Forelimb muscle (tissue), 1 donor: ENCODE results near the gene HCCS. TPM values are rescaled to one million over a fixed set of nuclear protein-coding genes. Genes with fewer than 3 reads are reported as not detected.
"Not testable (repeated sequence)": the region's sequence is repeated elsewhere in the genome, so short reads cannot be mapped to it uniquely, and the experiment has no call there.

Experiments
- DNase-seq: peaks from one replicate; pipeline ENCODE4 v3.0.0-alpha.2; 2013; ENCODE audit warnings: low read depth
- polyA plus RNA-seq: library from polyadenylated mRNA; unstranded; fragments of 120-200 nt; gene quantifications from one replicate; pipeline ENCODE4 v1.2.1, GENCODE V29; 2013; ENCODE audit not compliant: insufficient read length

Gene HCCS
- polyA plus RNA-seq, 1 donor, result 27.5 TPM

DNA sequence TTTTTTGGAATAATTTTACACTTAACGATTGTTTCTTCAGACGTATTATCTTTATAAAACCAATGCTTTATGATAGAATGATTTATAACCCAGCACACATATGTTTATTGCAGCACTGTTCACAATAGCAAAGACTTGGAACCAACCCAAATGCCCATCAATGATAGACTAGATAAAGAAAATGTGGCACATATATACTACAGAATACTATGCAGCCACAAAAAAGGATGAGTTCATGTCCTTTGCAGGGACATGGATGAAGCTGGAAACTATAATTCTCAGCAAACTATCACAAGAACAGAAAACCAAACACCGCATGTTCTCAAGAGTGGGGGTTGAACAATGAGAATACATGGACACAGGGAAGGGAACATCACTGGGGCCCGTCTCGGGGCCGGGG is 12.0 kb downstream of the HCCS start:
- not testable (repeated sequence) for DNase-seq

DNA sequence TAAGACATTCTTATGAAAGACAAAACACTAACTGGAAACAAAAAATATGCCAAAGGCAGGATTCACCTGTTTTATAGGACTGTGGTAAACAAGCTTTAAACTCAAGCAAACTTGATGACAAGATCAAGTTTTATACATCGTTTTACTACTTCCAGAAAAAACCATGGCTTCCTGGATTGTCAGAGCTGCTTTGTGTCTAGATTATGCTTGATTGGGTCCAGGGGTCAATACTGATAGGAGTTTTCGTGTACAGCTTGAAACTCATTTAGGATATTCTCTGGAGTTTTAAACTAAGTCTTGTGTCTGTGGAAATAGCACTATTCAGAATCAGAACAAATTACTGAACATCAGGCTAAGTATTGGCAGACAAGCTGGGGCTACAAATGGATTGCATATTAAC is 13.0 kb downstream of the HCCS start:
- DNase-seq, result no peak

DNA sequence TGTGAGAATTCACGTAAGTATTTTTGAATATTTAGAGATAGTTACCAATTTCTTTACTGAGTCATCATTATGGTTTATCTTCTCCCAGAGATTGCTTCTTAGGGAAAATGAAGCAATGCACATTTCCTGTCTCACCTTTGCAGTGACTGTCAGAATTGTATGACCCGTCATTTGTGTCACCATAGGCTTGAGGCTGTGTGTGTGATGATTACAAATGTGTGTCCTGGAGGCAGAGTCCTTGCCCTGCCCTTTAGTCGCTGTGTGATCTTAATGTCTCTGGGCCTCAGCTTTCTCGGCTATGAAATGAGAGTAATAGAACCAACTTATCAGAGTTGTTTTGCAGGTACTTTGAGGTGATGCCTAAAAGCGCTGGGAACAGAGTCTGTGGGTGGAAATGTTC is 13.9 kb downstream of the HCCS start:
- DNase-seq, result no peak

DNA sequence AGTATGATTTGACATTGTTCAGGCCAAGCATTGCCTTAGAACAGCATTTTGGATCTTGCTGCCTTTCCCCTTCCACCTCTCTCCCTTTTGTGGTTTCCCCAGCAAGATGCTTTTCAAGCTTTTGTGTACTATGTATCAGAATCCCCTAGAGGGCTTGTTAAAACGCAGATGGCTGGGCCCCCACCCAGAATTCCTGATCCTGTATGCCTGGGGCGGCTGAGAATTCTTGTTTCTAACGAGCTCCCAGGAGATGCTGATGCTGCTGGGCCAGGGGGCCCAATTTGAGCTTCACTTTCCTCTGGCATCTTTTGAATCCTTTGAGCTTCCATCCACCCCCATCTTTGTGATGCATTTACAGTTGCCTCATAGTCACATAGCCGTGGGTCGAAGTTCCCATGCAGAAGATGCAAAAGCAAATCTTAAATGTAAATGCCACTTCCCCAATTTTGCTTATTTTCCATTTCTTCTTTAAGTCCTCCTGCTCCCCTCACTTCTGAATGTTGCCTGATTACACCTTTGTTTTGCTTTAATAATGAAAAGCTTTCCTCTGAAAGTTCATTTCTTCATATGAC is 18.5 kb downstream of the HCCS start:
- DNase-seq, result no peak

DNA sequence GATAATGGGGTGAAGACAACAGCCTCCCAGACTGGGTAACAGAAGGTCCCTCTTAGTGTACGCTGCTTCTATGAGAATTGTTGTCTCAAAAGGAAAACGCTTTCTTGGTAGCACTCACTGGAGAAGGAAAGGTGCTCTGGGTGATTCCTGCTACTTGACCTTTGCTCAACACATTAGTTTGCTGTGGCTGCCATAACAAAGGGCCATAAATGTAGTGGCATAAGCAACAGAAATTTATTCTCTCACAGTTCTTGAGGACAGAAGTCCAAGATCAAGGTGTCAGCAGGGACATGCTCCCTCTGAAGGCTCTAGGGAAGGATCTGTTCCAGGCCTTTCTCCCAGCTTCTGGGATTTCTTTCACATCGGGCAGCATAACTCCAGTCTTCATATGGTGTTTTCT is 19.0 kb downstream of the HCCS start:
- DNase-seq, result no peak

DNA sequence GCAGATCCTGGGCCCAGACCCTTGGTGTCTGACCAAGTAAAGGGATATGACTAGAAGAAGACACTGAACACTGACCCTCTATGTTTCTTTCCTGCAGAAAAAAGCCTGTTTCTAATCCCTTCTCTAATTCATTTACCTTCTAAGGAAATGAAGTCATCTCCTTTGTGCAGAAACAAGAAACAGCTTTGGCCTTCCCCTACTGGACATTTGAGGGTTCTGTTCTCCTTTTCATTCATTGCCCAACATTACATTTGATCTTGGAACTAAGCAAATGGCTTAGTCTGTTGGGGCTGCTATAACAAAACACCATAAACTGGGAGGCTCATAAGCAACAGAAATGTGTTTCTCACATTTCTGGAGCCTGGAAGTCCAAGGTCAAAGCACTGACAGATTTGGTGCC is 20.0 kb downstream of the HCCS start:
- no peak for DNase-seq

DNA sequence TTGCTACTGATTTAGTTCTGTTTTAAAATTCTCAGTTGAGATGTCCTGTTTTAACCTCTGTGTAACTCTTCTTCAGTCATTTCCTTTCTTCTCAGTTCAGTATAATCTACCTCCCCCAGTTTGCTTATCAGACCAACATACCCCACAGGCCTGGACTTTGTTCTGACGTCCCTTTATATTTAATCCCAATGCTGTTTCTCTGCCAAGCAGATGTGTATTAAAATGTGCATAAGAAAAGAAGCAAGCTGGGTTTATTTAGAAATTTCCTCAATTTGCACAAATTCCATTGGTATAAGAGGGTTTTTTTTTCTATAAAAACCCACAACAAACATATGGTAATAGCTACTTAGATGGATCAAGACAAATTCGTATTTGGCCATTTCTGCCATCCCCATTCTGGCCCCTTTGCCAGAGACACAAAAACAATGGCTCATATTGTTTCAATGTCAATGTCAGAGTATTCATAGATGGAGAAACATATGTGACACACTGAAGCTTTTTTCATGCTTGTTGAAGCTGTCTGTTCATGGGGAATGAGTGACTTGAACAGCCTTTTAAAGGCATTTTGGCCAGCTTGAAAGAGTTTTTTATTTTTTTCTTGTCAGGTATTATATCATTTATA is 24.5 kb downstream of the HCCS start:
- no peak for DNase-seq

DNA sequence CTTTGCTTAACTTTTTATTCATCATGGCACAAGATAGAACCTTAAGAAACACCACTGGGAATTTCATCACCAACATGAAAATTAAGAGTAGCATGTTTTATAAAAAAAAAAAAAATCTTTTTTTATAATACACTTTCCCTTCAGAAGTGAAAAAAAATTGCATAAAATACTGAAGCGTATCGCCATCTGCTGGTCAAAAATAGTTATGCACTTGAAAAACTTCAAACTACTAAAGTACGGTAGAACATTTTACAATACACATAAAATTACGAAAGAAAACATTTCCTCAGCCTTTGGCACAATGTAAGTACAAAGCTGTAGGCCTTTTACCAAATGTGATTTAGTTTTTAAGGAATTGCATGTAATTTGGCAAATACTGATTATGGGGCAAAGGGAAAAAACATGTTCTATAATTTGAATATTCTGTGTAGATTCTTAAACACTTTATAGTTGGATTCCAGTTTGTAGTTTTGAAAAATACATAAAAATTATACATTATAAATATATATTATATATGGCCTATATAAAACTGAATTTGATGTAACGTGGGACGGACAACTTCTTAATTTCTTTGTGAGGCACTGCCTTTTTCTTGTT is 26.5 kb downstream of the HCCS start:
- peak; percentile 34 for DNase-seq

DNA sequence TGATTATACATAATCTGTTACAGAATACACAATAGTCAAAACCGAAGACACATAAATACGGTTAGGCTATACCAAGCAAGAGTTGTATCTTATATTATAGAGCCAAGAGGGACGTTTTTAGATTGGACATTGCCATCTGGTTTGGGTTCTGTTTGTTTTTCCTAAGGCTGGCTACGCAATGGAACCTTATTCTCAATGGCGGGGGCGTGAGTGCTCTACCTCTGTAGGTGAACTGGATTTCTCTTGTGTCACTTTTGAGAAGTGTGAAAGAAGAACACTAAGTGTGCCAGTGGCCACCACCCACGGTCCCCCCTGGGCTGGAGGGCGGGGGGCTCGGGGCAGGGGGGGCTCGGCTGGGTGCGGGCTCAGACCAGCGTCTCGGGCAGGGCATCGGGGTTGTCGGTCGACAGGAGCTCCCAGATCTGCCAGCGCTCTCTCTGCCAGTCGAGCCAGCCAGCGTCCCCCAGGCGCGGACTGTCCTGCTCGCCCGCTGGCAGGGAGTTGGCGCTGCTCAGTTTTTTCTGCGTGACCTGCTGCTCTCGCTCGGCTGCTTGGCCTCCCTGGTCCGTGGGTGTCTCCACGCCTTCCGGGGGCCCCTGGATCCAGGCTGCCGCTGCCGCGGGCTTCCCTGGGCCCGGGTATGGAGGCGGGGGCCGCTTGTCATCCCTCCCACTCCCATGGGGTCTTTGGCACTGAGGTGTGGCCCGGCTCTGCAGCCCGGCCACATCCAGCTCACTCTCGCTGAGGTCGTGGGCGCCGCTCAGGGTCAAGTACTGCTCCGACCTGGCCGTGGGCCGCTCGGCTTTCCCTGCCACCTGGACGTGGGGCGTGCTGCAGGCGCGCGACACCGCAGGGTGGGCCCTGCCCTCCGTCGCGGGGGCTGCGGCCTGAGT is 27.6 kb downstream of the HCCS start:
- no peak for DNase-seq

DNA sequence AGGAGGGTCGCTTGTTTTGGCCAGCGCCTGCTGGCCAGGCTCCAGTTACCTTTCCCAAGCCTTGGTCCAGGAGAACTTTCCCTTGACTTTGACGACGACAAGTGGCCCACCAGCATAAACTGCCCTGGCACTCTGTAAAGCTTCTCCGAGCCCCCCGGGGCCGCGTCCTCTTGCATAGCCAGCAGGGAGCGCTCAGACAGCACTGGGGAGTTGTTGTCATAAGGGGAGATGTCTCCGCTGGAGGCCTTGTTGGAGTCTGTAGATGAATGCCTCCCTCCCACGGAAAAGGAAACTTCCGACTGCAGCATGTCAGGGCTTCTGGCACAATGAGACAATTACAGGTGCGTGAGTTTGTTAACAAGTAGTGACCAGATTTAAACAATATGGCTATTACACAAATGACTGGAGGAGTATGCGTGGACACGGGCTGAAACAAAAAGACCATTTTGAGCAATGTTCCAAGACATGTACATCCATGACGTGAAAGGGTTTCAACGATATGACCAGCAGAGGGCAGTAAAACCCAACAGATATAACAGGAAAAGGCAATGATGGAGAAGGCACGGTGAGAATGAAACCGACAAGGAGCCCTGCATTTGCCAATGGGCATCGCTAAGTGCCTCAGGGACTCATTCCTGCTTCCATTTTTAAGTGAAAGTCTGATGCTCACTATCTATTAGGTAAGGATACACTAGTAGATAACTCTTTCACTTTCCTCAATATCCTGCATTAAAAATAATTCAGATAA is 33.0 kb downstream of the HCCS start:
- DNase-seq, result peak; percentile 67

DNA sequence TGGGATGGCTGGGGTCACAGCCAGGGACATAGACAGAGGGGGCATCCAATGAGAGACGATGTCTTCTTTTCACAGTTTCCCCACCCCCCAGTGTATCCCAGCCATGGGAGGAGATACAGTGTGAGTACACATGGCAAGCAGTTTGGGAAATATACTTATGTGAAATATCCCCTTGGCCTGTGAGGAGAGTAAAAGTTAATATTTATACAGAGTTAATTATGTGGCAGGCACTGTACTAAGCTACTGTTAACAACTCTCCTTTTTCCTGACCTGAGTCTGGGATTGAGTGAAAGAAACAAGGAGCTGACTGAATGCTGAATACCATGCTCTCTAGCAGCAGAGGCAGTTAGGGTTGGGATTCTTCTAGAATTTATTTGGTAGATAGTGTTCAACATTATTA is 35.3 kb downstream of the HCCS start:
- no peak for DNase-seq

DNA sequence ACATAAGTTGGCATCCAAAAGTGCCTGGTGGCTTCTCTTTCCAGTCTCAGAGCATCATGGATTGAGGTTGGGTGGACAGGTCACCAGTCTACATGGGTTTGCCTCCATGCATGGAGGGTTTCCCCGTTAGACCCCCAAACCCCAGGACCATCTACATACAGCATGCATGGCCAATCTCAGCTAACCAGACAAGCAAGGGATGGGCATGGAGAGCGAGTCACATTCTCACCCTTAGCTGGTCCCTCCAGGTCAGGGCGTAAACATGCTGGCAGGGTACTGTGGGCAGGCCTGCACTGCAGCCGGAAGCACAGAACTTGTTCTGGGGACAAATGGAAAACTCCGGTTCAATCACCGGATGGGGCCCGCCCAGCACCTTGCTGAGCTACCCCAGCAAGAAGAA is 37.3 kb downstream of the HCCS start:
- DNase-seq, result no peak

DNA sequence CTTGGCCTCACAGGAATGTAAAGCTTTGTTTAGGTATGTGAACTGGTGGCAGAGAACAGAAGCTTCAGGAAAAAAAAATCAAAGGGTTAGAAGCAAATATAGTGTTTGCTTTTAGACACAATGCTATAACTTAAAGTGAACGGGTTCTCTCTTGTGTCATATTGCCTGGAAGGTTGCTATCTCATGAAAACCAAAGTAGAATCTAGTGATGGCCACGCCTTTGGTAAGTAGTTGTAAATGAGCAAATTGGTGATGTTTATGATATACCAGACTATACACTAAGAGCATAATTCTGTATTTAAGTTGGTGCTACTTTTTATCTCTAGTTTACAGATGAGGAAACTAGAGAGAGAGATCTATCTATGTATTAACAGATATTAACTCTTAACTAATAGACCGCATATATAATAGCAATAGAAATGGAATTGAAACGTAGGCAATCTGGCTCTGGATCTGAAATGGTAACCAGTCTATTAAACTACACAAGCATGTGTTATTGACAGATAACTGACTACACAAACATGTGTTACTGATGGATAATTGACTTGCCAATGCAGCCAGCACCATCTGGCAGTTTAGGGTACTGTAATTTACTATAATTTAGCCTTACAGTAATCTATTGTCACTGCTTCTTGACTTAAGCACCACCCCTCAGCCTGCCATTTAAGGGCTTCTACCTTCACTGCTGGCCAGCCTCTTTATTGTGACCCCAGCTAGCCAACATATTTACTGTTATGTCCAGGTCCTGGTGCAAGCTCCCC is 40.8 kb downstream of the HCCS start:
- no peak for DNase-seq

DNA sequence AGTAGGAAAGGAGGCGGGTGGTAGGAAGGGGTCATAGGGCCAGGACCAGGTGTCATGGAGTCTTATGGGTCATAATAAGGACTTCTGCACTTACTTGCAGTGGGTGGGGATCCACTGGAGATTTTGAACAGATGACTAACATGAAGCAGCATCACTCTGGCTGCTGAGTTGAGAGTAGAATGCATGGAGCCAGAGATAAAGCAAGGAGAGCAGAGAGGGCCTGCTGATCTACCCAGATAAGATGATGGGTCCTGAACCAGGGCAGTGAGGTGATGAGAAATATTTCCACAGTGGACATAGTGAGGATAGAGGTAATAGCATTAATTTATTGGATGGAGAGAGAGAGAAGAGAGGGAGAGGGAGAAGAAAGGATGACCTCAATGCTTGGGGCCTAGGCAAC is 48.0 kb downstream of the HCCS start:
- no peak for DNase-seq

DNA sequence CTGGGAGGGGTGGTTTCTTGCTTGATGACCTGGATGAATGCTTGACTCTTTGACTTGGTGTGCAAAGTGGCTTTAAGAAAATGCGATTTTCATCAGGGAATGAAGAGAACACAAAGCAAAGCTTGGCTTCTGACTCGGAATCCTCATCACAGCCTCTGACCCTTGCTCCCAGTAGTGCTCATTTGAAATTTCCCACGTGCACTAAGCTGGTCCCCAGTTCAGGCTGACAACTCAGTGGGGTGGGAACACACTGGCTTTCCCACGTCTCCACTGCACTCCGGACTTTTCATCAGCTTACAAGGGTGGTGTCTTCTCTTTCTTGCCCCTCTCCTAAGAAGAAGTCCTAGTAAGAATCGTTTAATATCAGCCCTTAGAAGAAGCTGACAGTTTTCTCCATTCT is 53.3 kb downstream of the HCCS start:
- DNase-seq, result no peak

DNA sequence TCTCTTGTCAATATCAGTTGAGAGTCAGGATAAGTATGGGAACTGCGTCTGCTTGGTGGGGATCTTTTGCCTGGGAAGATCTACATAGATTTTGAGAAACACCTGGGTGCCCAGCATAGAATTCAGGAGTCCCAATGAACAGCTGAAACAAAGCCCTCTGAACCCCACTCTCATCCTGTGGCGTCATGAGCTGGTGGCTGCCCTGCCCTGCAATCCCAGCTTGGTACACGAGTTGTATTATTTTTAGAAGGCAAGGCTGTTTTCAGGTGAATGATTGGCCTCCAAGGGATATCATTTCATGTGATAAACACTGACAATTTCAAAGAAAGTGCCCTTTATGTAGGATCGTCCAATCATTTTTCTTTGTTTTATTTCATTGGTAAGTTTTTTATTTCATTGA is 60.8 kb downstream of the HCCS start:
- DNase-seq, result no peak

DNA sequence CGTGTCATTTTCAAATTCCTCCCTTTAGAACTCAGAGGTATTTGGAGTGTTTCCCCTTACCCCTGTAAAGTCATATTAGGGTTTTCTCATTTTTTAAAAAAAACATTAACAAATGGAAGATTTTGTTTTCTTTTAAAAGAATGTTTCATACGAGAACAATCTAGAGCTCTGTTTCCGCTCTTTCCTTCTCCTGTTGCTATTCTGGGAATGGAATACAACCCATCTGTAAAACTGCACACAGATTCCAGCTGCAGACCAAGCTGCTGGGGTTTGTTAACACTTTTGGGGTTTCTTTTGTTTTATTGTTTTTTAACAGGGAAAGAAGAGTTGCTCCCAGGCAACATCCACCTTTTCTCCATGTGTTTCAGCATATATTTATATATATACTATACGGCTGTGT is 61.3 kb downstream of the HCCS start:
- DNase-seq, result no peak
